Neural progenitor cell (in vitro differentiated cells): ENCODE results near the gene TRAT1. TPM values are rescaled to one million over a fixed set of nuclear protein-coding genes. Genes with fewer than 3 reads are reported as not detected.

Experiments
- DNase-seq: peaks from one replicate; pipeline ENCODE4 v3.0.0-alpha.2; 2016; ENCODE audit warnings: low spot score
- H2AFZ ChIP-seq: fragments of 200-600 bp; sonication (generic); replicated peaks from 2 replicates; pipeline ENCODE4 v1.6.1; 2016; ENCODE audit warnings: antibody characterized with exemption
- H3F3A ChIP-seq: fragments of 200-600 bp; sonication (generic); 2 replicates; pipeline ENCODE4 v1.6.1; 2016; ENCODE audit warnings: antibody characterized with exemption, low read depth
- H3K27ac ChIP-seq: fragments of 200-600 bp; sonication (generic); 2 replicates; pipeline ENCODE4 v1.5.1; 2016; ENCODE audit warnings: mild to moderate bottlenecking
- H3K27me3 ChIP-seq: fragments of 200-600 bp; sonication (generic); 2 replicates; pipeline ENCODE4 v1.6.1; 2016; ENCODE audit warnings: mild to moderate bottlenecking, moderate library complexity
- H3K36me3 ChIP-seq: fragments of 200-600 bp; sonication (generic); 2 replicates; pipeline ENCODE4 v1.5.1; 2016
- H3K4me1 ChIP-seq: fragments of 200-600 bp; sonication (generic); 2 replicates; pipeline ENCODE4 v1.6.1; 2016; ENCODE audit warnings: mixed run types
- H3K4me2 ChIP-seq: fragments of 200-600 bp; sonication (generic); 2 replicates; pipeline ENCODE4 v1.6.1; 2016
- H3K4me3 ChIP-seq: fragments of 200-600 bp; sonication (generic); 2 replicates; pipeline ENCODE4 v1.5.1; 2016
- H3K79me2 ChIP-seq: fragments of 200-600 bp; sonication (generic); 2 replicates; pipeline ENCODE4 v1.6.1; 2016; ENCODE audit warnings: low read depth
- H3K9ac ChIP-seq: fragments of 200-600 bp; sonication (generic); 2 replicates; pipeline ENCODE4 v1.6.1; 2016
- H3K9me3 ChIP-seq: fragments of 200-600 bp; sonication (generic); 2 replicates; pipeline ENCODE4 v1.5.1; 2016; ENCODE audit warnings: low read depth
- H4K20me1 ChIP-seq: fragments of 200-600 bp; sonication (generic); 2 replicates; pipeline ENCODE4 v1.6.1; 2016; ENCODE audit warnings: low read depth
- H3K27ac Mint-ChIP-seq: 3 replicates; pipeline ENCODE4 v1.8.0; 2021; ENCODE audit warnings: mixed read lengths
- H3K27me3 Mint-ChIP-seq: 2 replicates; pipeline ENCODE4 v1.8.0; 2022; ENCODE audit warnings: low read depth, mild to moderate bottlenecking, inconsistent platforms, moderate library complexity, mixed read lengths; ENCODE audit not compliant: insufficient read depth
- H3K36me3 Mint-ChIP-seq: 3 replicates; pipeline ENCODE4 v1.8.0; 2021; ENCODE audit warnings: mixed read lengths
- H3K4me1 Mint-ChIP-seq: 3 replicates; pipeline ENCODE4 v1.8.0; 2021; ENCODE audit warnings: mixed read lengths
- H3K4me3 Mint-ChIP-seq: 3 replicates; pipeline ENCODE4 v1.8.0; 2021; ENCODE audit warnings: mild to moderate bottlenecking, moderate library complexity, mixed read lengths
- H3K9me3 Mint-ChIP-seq: 3 replicates; pipeline ENCODE4 v1.8.0; 2020; ENCODE audit warnings: mixed read lengths
- CTCF ChIP-seq: fragments of 200-600 bp; sonication (generic); IDR thresholded peaks from 2 replicates; pipeline ENCODE4 v1.5.1; 2017; ENCODE audit warnings: antibody characterized with exemption, mild to moderate bottlenecking
- EZH2 ChIP-seq: fragments of 200-600 bp; sonication (generic); IDR thresholded peaks from 2 replicates; pipeline ENCODE4 v1.6.1; 2017; ENCODE audit warnings: antibody characterized with exemption, mild to moderate bottlenecking, moderate library complexity
- EZH2phosphoT487 ChIP-seq: fragments of 200-600 bp; sonication (generic); IDR thresholded peaks from 2 replicates; pipeline ENCODE4 v1.6.1; 2017; ENCODE audit warnings: antibody characterized with exemption
- total RNA-seq: library from RNA; depleted of rRNA; stranded (reverse); fragments of >200 nt; gene quantifications from 2 replicates; pipeline ENCODE4 v1.2.3, GENCODE V29; 2015; ENCODE audit warnings: low replicate concordance

Gene TRAT1, protein sequence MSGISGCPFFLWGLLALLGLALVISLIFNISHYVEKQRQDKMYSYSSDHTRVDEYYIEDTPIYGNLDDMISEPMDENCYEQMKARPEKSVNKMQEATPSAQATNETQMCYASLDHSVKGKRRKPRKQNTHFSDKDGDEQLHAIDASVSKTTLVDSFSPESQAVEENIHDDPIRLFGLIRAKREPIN
- not detected in 2 replicates for total RNA-seq

DNA sequence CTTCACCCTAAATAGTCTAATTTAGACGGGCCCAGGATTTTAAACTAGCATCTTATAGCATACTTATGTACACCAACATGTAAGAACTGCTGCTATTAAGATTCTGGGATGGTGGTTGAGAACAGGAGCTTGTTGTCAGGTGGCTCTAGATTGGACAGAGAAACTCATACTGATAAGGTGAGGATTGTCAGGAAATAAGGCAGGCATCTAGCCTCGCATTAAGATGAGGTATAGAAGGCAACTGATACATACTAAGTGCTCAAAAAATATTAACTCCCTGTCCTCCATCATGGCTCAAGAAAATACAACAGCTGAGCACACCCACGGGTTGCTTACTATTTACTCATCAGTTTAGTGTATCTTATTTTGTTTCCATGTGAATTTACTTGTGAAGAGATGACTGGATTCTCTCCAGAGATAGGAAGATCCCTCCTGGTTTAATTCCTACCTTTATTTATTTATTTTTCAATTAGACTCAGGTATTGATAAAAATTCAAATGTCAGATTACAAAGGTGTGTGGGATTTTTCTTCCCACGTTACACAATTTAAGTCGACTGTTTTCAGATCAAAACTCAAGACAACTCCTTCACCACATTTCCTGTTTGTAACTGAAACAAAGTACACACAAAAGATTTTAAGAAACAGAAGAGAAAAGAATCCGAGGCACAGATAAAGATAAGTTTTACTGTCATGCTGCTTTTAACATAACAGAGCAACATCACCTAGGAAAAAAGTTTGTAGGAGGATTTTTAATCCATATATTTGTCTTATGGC, at the start of gene TRAT1:
TRAT1 (plus strand) TSS at position 664 of the 775 bp plus-strand sequence. CDS start 142 bp downstream, outside the sequence.
- H3K36me3 ChIP-seq = no peaks in the 10 kb centered on the region
- Mint-ChIP-seq H3K27me3 (peaks cover 2% of the 10 kb centered on the region), H3K9me3 (no peaks in the 10 kb centered on the region), H3K27ac (no peak within 1 kb of the TSS), H3K4me3 (no peak within 1 kb of the TSS), H3K36me3 (no peaks in the 10 kb centered on the region), H3K4me1 (peaks cover 15% of the 10 kb centered on the region)
- H3K4me1 ChIP-seq = no peaks in the 10 kb centered on the region
- H3K79me2 ChIP-seq = no peaks in the 10 kb centered on the region
- H3K4me3 ChIP-seq = no peak within 1 kb of the TSS
- no peaks in the 10 kb centered on the region for H4K20me1 ChIP-seq
- H3K9me3 ChIP-seq = no peaks in the 10 kb centered on the region
- no peaks in the 10 kb centered on the region for H3F3A ChIP-seq
- DNase-seq = no peak
- no peaks in the 10 kb centered on the region for H3K27me3 ChIP-seq
- no peak within 1 kb of the TSS for H3K27ac ChIP-seq
- no peak within 1 kb of the TSS for H3K9ac ChIP-seq
- no peak within 1 kb of the TSS for H3K4me2 ChIP-seq
- TF ChIP-seq EZH2phosphoT487 (no peak), CTCF (no peak), EZH2 (no peak)
- H2AFZ ChIP-seq = peak within 1 kb of the TSS; percentile 45

GRCh38 chr3:108775649-108776048, 46.9 kb upstream of the TRAT1 start:
- no peaks in the 10 kb centered on the region for H3K27me3 Mint-ChIP-seq
- Histone ChIP-seq H3K4me1 (peaks cover 5% of the 10 kb centered on the region), H3K36me3 (no peaks in the 10 kb centered on the region), H3K27ac (no peak overlapping the region), H3K4me3 (no peak overlapping the region), H3F3A (no peaks in the 10 kb centered on the region), H3K27me3 (no peaks in the 10 kb centered on the region), H3K9ac (no peak overlapping the region), H3K9me3 (no peaks in the 10 kb centered on the region), H2AFZ (no peak overlapping the region), H3K4me2 (no peak overlapping the region), H3K79me2 (no peaks in the 10 kb centered on the region), H4K20me1 (no peaks in the 10 kb centered on the region)
- H3K27ac Mint-ChIP-seq = no peak overlapping the region
- peaks cover 8% of the 10 kb centered on the region for H3K4me1 Mint-ChIP-seq
- no peak for TF ChIP-seq EZH2
- TF ChIP-seq EZH2phosphoT487 = no peak
- TF ChIP-seq CTCF = no peak
- no peak overlapping the region for H3K4me3 Mint-ChIP-seq
- no peaks in the 10 kb centered on the region for H3K36me3 Mint-ChIP-seq
- H3K9me3 Mint-ChIP-seq = no peaks in the 10 kb centered on the region
- no peak for DNase-seq

GRCh38 chr3:108779496-108779895, 43.1 kb upstream of the TRAT1 start:
- H3K4me1 ChIP-seq = no peaks in the 10 kb centered on the region

More at GRCh38 chr3:108779496-108779895, 43.1 kb upstream of the TRAT1 start:
- no peaks in the 10 kb centered on the region for H3K36me3 Mint-ChIP-seq
- H3K4me1 Mint-ChIP-seq = no peaks in the 10 kb centered on the region
- no peak for TF ChIP-seq EZH2
- no peak for TF ChIP-seq CTCF
- no peak for TF ChIP-seq EZH2phosphoT487
- H3K36me3 ChIP-seq = no peaks in the 10 kb centered on the region
- H3K9me3 ChIP-seq = no peaks in the 10 kb centered on the region
- H3K4me2 ChIP-seq = no peak overlapping the region
- no peak overlapping the region for H3K9ac ChIP-seq
- no peak overlapping the region for H3K4me3 ChIP-seq
- H3K9me3 Mint-ChIP-seq = no peaks in the 10 kb centered on the region
- no peak overlapping the region for H3K27ac Mint-ChIP-seq
- H3F3A ChIP-seq = no peaks in the 10 kb centered on the region
- no peak overlapping the region for H2AFZ ChIP-seq
- H4K20me1 ChIP-seq = no peaks in the 10 kb centered on the region
- no peak overlapping the region for H3K27ac ChIP-seq
- H3K27me3 ChIP-seq = no peaks in the 10 kb centered on the region
- H3K4me3 Mint-ChIP-seq = no peak overlapping the region
- peaks cover under 1% of the 10 kb centered on the region for H3K27me3 Mint-ChIP-seq
- H3K79me2 ChIP-seq = no peaks in the 10 kb centered on the region
- no peak for DNase-seq
